ENCODE measurements around the gene SMARCE1. TPM values are rescaled to one million over a fixed set of nuclear protein-coding genes. Genes with fewer than 3 reads are reported as not detected.

Gene SMARCE1
- total RNA-seq, 2 experiments from 2014 or later: 65.4 to 68.6 TPM

DNA sequence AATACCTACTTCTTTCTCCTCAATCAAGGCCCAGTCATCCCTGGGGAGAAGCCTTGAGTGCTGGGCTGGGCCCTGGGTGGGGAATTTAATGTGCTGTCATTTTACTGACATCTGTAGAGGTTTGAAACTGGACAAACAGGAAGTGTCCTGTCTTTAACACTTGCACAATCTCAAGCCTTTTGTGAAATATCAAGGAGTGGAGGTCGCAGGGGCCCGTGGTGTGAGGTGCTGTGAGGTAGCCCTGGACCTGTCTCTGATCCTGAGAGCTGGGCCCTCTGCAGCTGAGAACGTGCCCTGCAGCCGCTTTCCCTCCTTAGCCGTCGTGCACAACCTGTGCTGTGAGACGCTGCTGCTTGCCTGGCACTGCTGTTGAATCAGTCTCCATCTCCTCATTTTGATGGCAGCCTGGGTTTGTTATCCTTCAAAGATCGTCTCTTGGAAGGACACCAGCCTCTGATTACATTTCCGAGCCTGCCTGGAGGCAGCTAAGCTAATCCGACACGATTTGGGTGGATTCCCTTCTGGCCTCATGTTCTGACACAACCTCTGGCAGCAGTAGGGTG is 29.9 kb downstream of the SMARCE1 start:
- Histone ChIP-seq H3K4me1 (ENCODE audit: insufficient read depth, low read length) (peaks cover 70% of the 10 kb centered on the region), H3K27ac (ENCODE audit: low read depth in 1 of 2, low read length in 2 of 2) (no peak overlapping the region), H3K27me3 (ENCODE audit: control insufficient read depth in 1 of 2, insufficient read depth in 2 of 2, low read length in 2 of 2) (no peaks in the 10 kb centered on the region), H3K36me3 (ENCODE audit: insufficient read depth, low read length) (no peaks in the 10 kb centered on the region), H3K9me3 (ENCODE audit: control insufficient read depth in 1 of 2, insufficient read depth in 1 of 2, low read length in 2 of 2) (no peaks in the 10 kb centered on the region), H3K4me3 (ENCODE audit: low read length) (no peak overlapping the region)
- no peak overlapping the region for H3K4me3 Mint-ChIP-seq
- POLR2A ChIA-PET: interaction anchor here (7.5 to 29.4 kb wide), 2 partner anchors 15 to 55 kb away, joined by 145 to 1290 read pairs; partner anchors contain the start of gene CCR7
- H3K27me3 Mint-ChIP-seq: no peaks in the 10 kb centered on the region
- TF ChIP-seq, protein P1, sequence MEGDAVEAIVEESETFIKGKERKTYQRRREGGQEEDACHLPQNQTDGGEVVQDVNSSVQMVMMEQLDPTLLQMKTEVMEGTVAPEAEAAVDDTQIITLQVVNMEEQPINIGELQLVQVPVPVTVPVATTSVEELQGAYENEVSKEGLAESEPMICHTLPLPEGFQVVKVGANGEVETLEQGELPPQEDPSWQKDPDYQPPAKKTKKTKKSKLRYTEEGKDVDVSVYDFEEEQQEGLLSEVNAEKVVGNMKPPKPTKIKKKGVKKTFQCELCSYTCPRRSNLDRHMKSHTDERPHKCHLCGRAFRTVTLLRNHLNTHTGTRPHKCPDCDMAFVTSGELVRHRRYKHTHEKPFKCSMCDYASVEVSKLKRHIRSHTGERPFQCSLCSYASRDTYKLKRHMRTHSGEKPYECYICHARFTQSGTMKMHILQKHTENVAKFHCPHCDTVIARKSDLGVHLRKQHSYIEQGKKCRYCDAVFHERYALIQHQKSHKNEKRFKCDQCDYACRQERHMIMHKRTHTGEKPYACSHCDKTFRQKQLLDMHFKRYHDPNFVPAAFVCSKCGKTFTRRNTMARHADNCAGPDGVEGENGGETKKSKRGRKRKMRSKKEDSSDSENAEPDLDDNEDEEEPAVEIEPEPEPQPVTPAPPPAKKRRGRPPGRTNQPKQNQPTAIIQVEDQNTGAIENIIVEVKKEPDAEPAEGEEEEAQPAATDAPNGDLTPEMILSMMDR (IDR thresholded peaks at IDR 0.05): no peak
- DNase-seq (no peak), ATAC-seq (ENCODE audit: poor library complexity) (no peak)
- H3K36me3 Mint-ChIP-seq (ENCODE audit: low read depth): no peaks in the 10 kb centered on the region
- H3K4me1 Mint-ChIP-seq (ENCODE audit: low read depth): peaks cover 71% of the 10 kb centered on the region
- CTCF ChIA-PET: interaction anchor here (17.1 kb wide), 1 partner anchor 53 kb away, joined by 288 read pairs; the partner anchor contains the start of gene CCR7
- H3K9me3 Mint-ChIP-seq: no peaks in the 10 kb centered on the region
- intact Hi-C loops (cut with DNase I, micrococcal nuclease): loop anchor here in 1 of 2 experiments (5.0 kb wide), 4 partner anchors 135 to 1045 kb away; partner anchors contain the start of gene IGFBP4
- peak overlapping the region; percentile 98 for H3K27ac Mint-ChIP-seq

DNA sequence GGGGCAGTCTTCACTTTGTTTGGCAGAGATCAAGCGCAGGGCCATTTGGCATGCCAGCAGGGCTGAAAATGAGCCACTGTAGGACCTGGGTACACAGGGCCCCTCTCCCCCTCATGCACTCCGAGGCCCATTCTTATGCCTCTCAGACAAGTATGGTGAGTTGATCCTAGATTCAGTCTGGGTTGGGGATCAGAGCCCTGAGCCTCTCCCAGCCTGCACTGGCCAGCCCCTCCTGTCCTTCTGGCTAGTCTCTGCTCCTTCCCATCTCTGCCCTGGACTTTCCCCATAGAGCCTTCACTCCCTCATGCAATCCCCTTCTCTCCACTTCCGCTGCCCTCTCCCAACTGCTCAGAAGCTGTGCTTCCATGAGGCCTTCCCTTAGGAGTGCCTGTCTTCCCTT is 31.0 kb downstream of the SMARCE1 start:
- no peaks in the 10 kb centered on the region for H3K27me3 ChIP-seq (ENCODE audit: control insufficient read depth in 1 of 2, insufficient read depth in 2 of 2, low read length in 2 of 2)
- H3K27me3 Mint-ChIP-seq: no peaks in the 10 kb centered on the region
- POLR2A ChIA-PET: interaction anchor here (7.5 to 29.4 kb wide), 2 partner anchors 14 to 54 kb away, joined by 145 to 1290 read pairs; partner anchors contain the start of gene CCR7
- TF ChIP-seq, protein P1 (IDR thresholded peaks at IDR 0.05): no peak
- no peaks in the 10 kb centered on the region for H3K9me3 Mint-ChIP-seq
- peak overlapping the region in 1 of 2 donors; percentile 99 for H3K27ac ChIP-seq (ENCODE audit: low read depth in 1 of 2, low read length in 2 of 2)
- H3K4me3 Mint-ChIP-seq: peak overlapping the region; percentile 54
- H3K4me1 ChIP-seq (ENCODE audit: insufficient read depth, low read length): peaks cover 72% of the 10 kb centered on the region
- no peak for ATAC-seq (ENCODE audit: poor library complexity)
- H3K4me1 Mint-ChIP-seq (ENCODE audit: low read depth): peaks cover 71% of the 10 kb centered on the region
- peak overlapping the region; percentile 98 for H3K27ac Mint-ChIP-seq
- CTCF ChIA-PET: interaction anchor here (1.0 to 17.1 kb wide), 4 partner anchors 21 to 83 kb away, joined by 4 to 288 read pairs (median 11); partner anchors contain the start of gene CCR7
- H3K36me3 ChIP-seq (ENCODE audit: insufficient read depth, low read length): no peaks in the 10 kb centered on the region
- H3K36me3 Mint-ChIP-seq (ENCODE audit: low read depth): no peaks in the 10 kb centered on the region
- no peak for DNase-seq
- intact Hi-C loops (cut with DNase I, micrococcal nuclease): loop anchor here in 1 of 2 experiments (5.0 kb wide), 4 partner anchors 134 to 1046 kb away; partner anchors contain the start of gene IGFBP4
- H3K4me3 ChIP-seq (ENCODE audit: low read length): no peak overlapping the region
- H3K9me3 ChIP-seq (ENCODE audit: control insufficient read depth in 1 of 2, insufficient read depth in 1 of 2, low read length in 2 of 2): no peaks in the 10 kb centered on the region

DNA sequence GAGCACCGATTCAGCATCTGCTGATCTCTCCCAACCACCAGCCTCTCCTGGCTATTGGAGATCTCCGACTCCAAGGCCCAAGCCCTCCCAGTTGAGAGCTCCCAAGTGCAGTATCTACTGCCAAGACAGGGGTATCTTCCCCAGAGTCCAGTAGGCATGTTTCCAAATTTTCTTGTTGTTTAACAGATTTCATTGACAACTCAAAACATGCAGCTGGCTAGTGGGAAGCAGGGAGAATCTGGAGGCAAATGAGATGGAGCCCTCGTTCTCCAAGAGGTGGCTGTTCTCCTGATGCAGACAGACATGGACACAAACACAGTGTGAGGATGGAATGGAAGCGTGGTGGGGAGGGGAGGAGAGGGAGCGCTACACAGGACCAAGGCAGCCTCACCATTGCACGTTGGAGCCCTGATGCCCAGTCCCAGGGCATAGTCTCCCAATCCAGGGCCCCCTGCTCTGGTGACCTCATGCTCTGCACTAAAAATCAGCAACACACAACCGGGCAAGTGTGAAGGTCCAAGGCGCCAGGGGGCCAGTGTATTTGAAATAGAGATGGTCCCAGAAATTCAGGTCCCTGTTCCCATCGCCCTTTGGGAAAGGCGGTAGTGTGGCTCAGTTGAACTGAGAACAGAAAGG is 31.7 kb downstream of the SMARCE1 start:
- ChIA-PET CTCF (interaction anchor here (0.8 to 17.1 kb wide), 25 partner anchors 9 to 1033 kb away, joined by 3 to 288 read pairs (median 5); partner anchors contain the start of gene CCR7), POLR2A (interaction anchor here (0.5 to 29.4 kb wide), 14 partner anchors 13 to 1073 kb away, joined by 3 to 1290 read pairs (median 6); partner anchors contain the start of genes CCR7, EIF1, SMARCE1 and TOP2A)
- DNase-seq: no peak
- H3K9me3 Mint-ChIP-seq: no peaks in the 10 kb centered on the region
- H3K36me3 Mint-ChIP-seq (ENCODE audit: low read depth): no peaks in the 10 kb centered on the region
- Histone ChIP-seq H3K27me3 (ENCODE audit: control insufficient read depth in 1 of 2, insufficient read depth in 2 of 2, low read length in 2 of 2) (no peaks in the 10 kb centered on the region), H3K9me3 (ENCODE audit: control insufficient read depth in 1 of 2, insufficient read depth in 1 of 2, low read length in 2 of 2) (no peaks in the 10 kb centered on the region), H3K4me1 (ENCODE audit: insufficient read depth, low read length) (peaks cover 78% of the 10 kb centered on the region), H3K4me3 (ENCODE audit: low read length) (no peak overlapping the region), H3K27ac (ENCODE audit: low read depth in 1 of 2, low read length in 2 of 2) (peak overlapping the region; percentile 96 to 99), H3K36me3 (ENCODE audit: insufficient read depth, low read length) (no peaks in the 10 kb centered on the region)
- TF ChIP-seq, protein P1 (IDR thresholded peaks at IDR 0.05): no peak
- no peaks in the 10 kb centered on the region for H3K27me3 Mint-ChIP-seq
- peak overlapping the region; percentile 75 for H3K4me3 Mint-ChIP-seq
- H3K27ac Mint-ChIP-seq: peak overlapping the region; percentile 98
- ATAC-seq (ENCODE audit: poor library complexity): no peak
- peaks cover 72% of the 10 kb centered on the region for H3K4me1 Mint-ChIP-seq (ENCODE audit: low read depth)
- intact Hi-C loops (cut with DNase I, micrococcal nuclease): loop anchor here in 1 of 2 experiments (1.0 to 5.0 kb wide), 5 partner anchors 54 to 1046 kb away; partner anchors contain the start of gene IGFBP4
